Measurements from ENCODE around the gene PXK. TPM values are rescaled to one million over a fixed set of nuclear protein-coding genes. Genes with fewer than 3 reads are reported as not detected.

The PXK gene
- total RNA-seq, 5 donors from 2014 or later (not counting 1 experiment from before 2014, with no cell fraction given): 17.4 to 23.0 (median 21.8) TPM

GRCh38 chr3:58408906-58409305, 76.2 kb downstream of the PXK start:
- POLR2A ChIA-PET: no interaction called here
- Histone ChIP-seq H3K27ac (ENCODE audit: low read length) (no peak overlapping the region), H3K4me1 (ENCODE audit: control insufficient read depth in 1 of 2, extremely low read depth in 1 of 2, insufficient read depth in 2 of 2, low read length in 2 of 2) (no peaks in the 10 kb centered on the region), H3K27me3 (replicated peaks in 1 of 2; ENCODE audit: control insufficient read depth in 2 of 2, extremely low read depth in 1 of 2, insufficient read depth in 2 of 2, low read length in 1 of 2) (no peaks in the 10 kb centered on the region), H3K4me3 (ENCODE audit: control insufficient read depth in 1 of 2, extremely low read depth in 1 of 2, low read length in 1 of 2) (no peak overlapping the region), H3K9me3 (no peaks in the 10 kb centered on the region), H3K36me3 (ENCODE audit: control insufficient read depth in 2 of 2, extremely low read depth in 1 of 2, insufficient read depth in 1 of 2, low read length in 1 of 2) (peaks cover 4 to 27% of the 10 kb centered on the region in 2 donors)
- DNase-seq (no peak), ATAC-seq (replicated peaks in 1 of 4) (no peak)
- CTCF ChIA-PET: interaction anchor here in 1 of 2 donors (1.6 kb wide), 1 partner anchor 88 kb away, joined by 6 read pairs; no protein-coding TSS in a partner anchor
- H3K27me3 Mint-ChIP-seq: no peaks in the 10 kb centered on the region
- H3K27ac Mint-ChIP-seq: no peak overlapping the region
- peaks cover 45% of the 10 kb centered on the region for H3K36me3 Mint-ChIP-seq
- WGBS (ENCODE audit: insufficient coverage): 100% methylated on average over 1 of the region's 5 CpGs
- no peaks in the 10 kb centered on the region for H3K9me3 Mint-ChIP-seq
- H3K4me3 Mint-ChIP-seq: no peak overlapping the region
- peaks cover 0 to 1% (median 0%) of the 10 kb centered on the region in 3 donors for H3K4me1 Mint-ChIP-seq

DNA sequence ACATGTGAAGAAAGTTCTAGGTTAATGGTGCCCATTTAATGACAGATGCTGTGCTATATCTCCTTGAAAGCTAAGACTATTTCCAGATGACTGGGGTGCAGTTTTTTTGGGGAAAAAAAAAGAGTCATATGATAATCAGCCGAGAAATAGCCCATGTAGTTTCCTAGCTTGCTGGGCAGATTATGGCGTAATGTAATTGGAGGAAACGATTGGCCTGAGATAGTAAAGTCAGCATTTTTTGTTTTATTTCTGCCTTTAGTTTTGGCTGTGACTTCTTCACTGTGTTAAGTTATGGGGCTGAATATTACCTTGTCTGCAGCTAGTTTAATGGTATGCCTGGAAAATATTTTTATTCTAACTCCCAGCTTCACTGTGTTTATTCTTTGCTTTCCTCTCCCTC, 77.0 kb downstream of the PXK start:
- Mint-ChIP-seq H3K4me3 (no peak overlapping the region), H3K27ac (no peak overlapping the region), H3K4me1 (peaks cover 4 to 8% (median 5%) of the 10 kb centered on the region in 3 donors), H3K27me3 (no peaks in the 10 kb centered on the region), H3K36me3 (peaks cover 38% of the 10 kb centered on the region), H3K9me3 (no peaks in the 10 kb centered on the region)
- Histone ChIP-seq H3K4me1 (ENCODE audit: control insufficient read depth in 1 of 2, extremely low read depth in 1 of 2, insufficient read depth in 2 of 2, low read length in 2 of 2) (no peaks in the 10 kb centered on the region), H3K4me3 (ENCODE audit: control insufficient read depth in 1 of 2, extremely low read depth in 1 of 2, low read length in 1 of 2) (no peak overlapping the region), H3K36me3 (ENCODE audit: control insufficient read depth in 2 of 2, extremely low read depth in 1 of 2, insufficient read depth in 1 of 2, low read length in 1 of 2) (peaks cover 4 to 27% of the 10 kb centered on the region in 2 donors), H3K27ac (ENCODE audit: low read length) (no peak overlapping the region), H3K27me3 (replicated peaks in 1 of 2; ENCODE audit: control insufficient read depth in 2 of 2, extremely low read depth in 1 of 2, insufficient read depth in 2 of 2, low read length in 1 of 2) (no peaks in the 10 kb centered on the region), H3K9me3 (no peaks in the 10 kb centered on the region)
- DNase-seq: no peak
- ChIA-PET POLR2A (no interaction called here), CTCF (interaction anchor here in 1 of 2 donors (0.6 to 1.6 kb wide), 2 partner anchors 37 to 89 kb away, joined by 4 to 6 read pairs; no protein-coding TSS in a partner anchor)
- 100% methylated on average over 3 of the region's 3 CpGs for WGBS (ENCODE audit: insufficient coverage)
- no peak for ATAC-seq (replicated peaks in 1 of 4)

GRCh38 chr3:58411036-58411435, 78.3 kb downstream of the PXK start:
- DNase-seq: no peak
- CTCF ChIA-PET: interaction anchor here in 1 of 2 donors (0.6 kb wide), 1 partner anchor 98 kb away, joined by 6 read pairs; no protein-coding TSS in a partner anchor
- Mint-ChIP-seq H3K27me3 (no peaks in the 10 kb centered on the region), H3K9me3 (no peaks in the 10 kb centered on the region), H3K4me1 (peaks cover 4 to 8% (median 5%) of the 10 kb centered on the region in 3 donors), H3K27ac (no peak overlapping the region), H3K4me3 (no peak overlapping the region), H3K36me3 (peaks cover 38% of the 10 kb centered on the region)
- 100% methylated on average over 2 of the region's 3 CpGs for WGBS (ENCODE audit: insufficient coverage)
- no peaks in the 10 kb centered on the region for H3K27me3 ChIP-seq (replicated peaks in 1 of 2; ENCODE audit: control insufficient read depth in 2 of 2, extremely low read depth in 1 of 2, insufficient read depth in 2 of 2, low read length in 1 of 2)
- POLR2A ChIA-PET: no interaction called here
- peaks cover 4 to 27% of the 10 kb centered on the region in 2 donors for H3K36me3 ChIP-seq (ENCODE audit: control insufficient read depth in 2 of 2, extremely low read depth in 1 of 2, insufficient read depth in 1 of 2, low read length in 1 of 2)
- H3K4me3 ChIP-seq (ENCODE audit: control insufficient read depth in 1 of 2, extremely low read depth in 1 of 2, low read length in 1 of 2): no peak overlapping the region
- H3K27ac ChIP-seq (ENCODE audit: low read length): no peak overlapping the region
- no peak for ATAC-seq (replicated peaks in 1 of 4)
- H3K9me3 ChIP-seq: no peaks in the 10 kb centered on the region
- H3K4me1 ChIP-seq (ENCODE audit: control insufficient read depth in 1 of 2, extremely low read depth in 1 of 2, insufficient read depth in 2 of 2, low read length in 2 of 2): no peaks in the 10 kb centered on the region

DNA sequence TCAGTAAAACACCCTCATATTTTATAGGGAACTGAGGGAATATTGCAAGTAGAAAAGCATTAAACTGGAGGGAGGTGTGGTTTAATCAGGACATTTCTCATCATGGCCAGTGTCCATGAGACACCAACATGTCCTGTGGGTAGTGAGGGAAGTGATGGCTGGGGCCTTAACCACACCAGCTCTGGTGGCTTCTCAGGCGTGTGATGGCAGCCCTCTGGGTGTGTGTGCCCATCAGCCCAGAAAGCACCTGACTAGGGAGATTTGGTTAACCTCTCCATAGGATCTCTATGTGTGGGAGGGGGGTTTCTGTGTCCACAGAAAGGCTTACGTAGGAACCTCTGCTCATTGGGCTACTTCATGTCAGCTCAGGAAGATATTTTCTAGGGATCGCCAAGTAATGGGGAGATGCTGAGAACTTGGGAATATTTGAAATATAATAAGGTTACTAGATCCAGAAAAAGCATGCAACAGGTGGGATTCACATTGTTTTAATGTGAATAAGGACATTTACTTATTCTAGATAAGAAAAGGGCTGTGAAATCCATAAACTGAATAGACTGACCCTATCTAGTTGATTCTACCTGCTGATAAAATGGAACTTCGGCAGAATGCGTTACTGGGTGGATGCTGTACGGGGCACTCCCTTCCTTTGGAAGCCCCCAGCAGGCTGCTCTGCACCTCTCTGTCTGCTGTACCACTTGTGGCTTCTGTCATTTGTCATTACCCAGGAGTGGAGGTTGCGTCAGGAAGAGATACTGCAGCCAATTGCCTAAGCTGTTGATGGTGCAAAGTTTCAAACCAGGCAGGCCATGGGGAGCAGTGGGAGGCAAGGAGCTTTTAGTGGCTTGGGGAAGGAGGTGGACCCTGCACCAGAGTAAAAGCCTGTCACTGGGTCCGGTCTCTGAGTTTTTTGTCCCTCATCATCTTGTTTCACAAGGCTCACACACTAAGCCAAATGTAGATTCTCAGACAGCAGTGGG, 79.4 kb downstream of the PXK start:
- Histone ChIP-seq H3K9me3 (no peaks in the 10 kb centered on the region), H3K4me3 (ENCODE audit: control insufficient read depth in 1 of 2, extremely low read depth in 1 of 2, low read length in 1 of 2) (no peak overlapping the region), H3K4me1 (ENCODE audit: control insufficient read depth in 1 of 2, extremely low read depth in 1 of 2, insufficient read depth in 2 of 2, low read length in 2 of 2) (no peaks in the 10 kb centered on the region), H3K27me3 (replicated peaks in 1 of 2; ENCODE audit: control insufficient read depth in 2 of 2, extremely low read depth in 1 of 2, insufficient read depth in 2 of 2, low read length in 1 of 2) (no peaks in the 10 kb centered on the region), H3K27ac (ENCODE audit: low read length) (no peak overlapping the region), H3K36me3 (ENCODE audit: control insufficient read depth in 2 of 2, extremely low read depth in 1 of 2, insufficient read depth in 1 of 2, low read length in 1 of 2) (peaks cover 4 to 25% of the 10 kb centered on the region in 2 donors)
- Mint-ChIP-seq H3K36me3 (peaks cover 33% of the 10 kb centered on the region), H3K27ac (no peak overlapping the region), H3K4me1 (peaks cover 4 to 8% (median 5%) of the 10 kb centered on the region in 3 donors), H3K27me3 (no peaks in the 10 kb centered on the region), H3K4me3 (no peak overlapping the region), H3K9me3 (no peaks in the 10 kb centered on the region)
- 100% methylated on average over 2 of the region's 8 CpGs for WGBS (ENCODE audit: insufficient coverage)
- ChIA-PET POLR2A (interaction anchor here in 1 of 2 donors (0.5 kb wide), 1 partner anchor 195 kb away, joined by 6 read pairs; no protein-coding TSS in a partner anchor), CTCF (interaction anchor here in 1 of 2 donors (0.9 kb wide), 1 partner anchor 102 kb away, joined by 9 read pairs; no protein-coding TSS in a partner anchor)
- ATAC-seq (replicated peaks in 1 of 4): no peak
- DNase-seq: no peak

GRCh38 chr3:58414538-58415197, 82.0 kb downstream of the PXK start:
- Histone ChIP-seq H3K36me3 (ENCODE audit: control insufficient read depth in 2 of 2, extremely low read depth in 1 of 2, insufficient read depth in 1 of 2, low read length in 1 of 2) (peaks cover 4 to 11% of the 10 kb centered on the region in 2 donors), H3K4me3 (ENCODE audit: control insufficient read depth in 1 of 2, extremely low read depth in 1 of 2, low read length in 1 of 2) (no peak overlapping the region), H3K4me1 (ENCODE audit: control insufficient read depth in 1 of 2, extremely low read depth in 1 of 2, insufficient read depth in 2 of 2, low read length in 2 of 2) (no peaks in the 10 kb centered on the region), H3K27ac (ENCODE audit: low read length) (no peak overlapping the region), H3K9me3 (no peaks in the 10 kb centered on the region), H3K27me3 (replicated peaks in 1 of 2; ENCODE audit: control insufficient read depth in 2 of 2, extremely low read depth in 1 of 2, insufficient read depth in 2 of 2, low read length in 1 of 2) (no peaks in the 10 kb centered on the region)
- POLR2A ChIA-PET: no interaction called here
- Mint-ChIP-seq H3K9me3 (no peaks in the 10 kb centered on the region), H3K4me3 (no peak overlapping the region), H3K27ac (peak overlapping the region in 1 of 2 donors; percentile 39), H3K27me3 (no peaks in the 10 kb centered on the region), H3K36me3 (peaks cover 16% of the 10 kb centered on the region), H3K4me1 (peaks cover 4 to 8% (median 7%) of the 10 kb centered on the region in 3 donors)
- DNase-seq (peak in 29 of 35 experiments; percentile 7 to 74 (median 28)), ATAC-seq (replicated peaks in 1 of 4) (peak; percentile 37 to 64 (median 58))
- CTCF ChIA-PET: interaction anchor here (0.6 to 2.3 kb wide), 9 partner anchors 15 to 227 kb away, joined by 3 to 15 read pairs (median 4); partner anchors contain the start of genes HTD2 (in 1 of the 2), PXK (in 1 of the 2) and RPP14 (in 1 of the 2)

DNA sequence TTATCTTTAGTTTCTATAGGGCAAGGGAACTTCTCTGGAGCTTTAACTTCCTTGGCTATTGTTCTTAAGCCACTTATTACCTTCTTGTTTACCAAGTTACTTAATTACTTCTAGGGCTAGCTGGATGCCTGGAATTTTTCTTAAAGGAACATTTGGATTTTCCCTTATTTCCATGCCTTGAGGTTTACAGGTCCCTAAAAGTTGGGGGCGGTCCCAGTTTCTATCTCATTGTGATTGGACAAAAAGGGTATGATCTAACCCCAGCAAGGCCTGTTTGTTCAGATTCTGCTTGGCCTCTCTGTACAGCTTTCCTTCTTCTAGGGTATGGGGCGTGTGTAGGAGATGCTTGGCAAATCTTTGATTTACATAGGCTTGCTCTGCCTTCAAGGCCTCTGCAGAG, 83.5 kb downstream of the PXK start:
- H3K36me3 Mint-ChIP-seq: peaks cover 9% of the 10 kb centered on the region
- POLR2A ChIA-PET: interaction anchor here in 1 of 2 donors (0.5 kb wide), 1 partner anchor 36 kb away, joined by 4 read pairs; no protein-coding TSS in a partner anchor
- 90% methylated on average over 2 of the region's 2 CpGs for WGBS (ENCODE audit: insufficient coverage)
- H3K4me3 Mint-ChIP-seq: no peak overlapping the region
- Histone ChIP-seq H3K27me3 (replicated peaks in 1 of 2; ENCODE audit: control insufficient read depth in 2 of 2, extremely low read depth in 1 of 2, insufficient read depth in 2 of 2, low read length in 1 of 2) (no peaks in the 10 kb centered on the region), H3K4me1 (ENCODE audit: control insufficient read depth in 1 of 2, extremely low read depth in 1 of 2, insufficient read depth in 2 of 2, low read length in 2 of 2) (no peaks in the 10 kb centered on the region), H3K27ac (ENCODE audit: low read length) (no peak overlapping the region), H3K36me3 (ENCODE audit: control insufficient read depth in 2 of 2, extremely low read depth in 1 of 2, insufficient read depth in 1 of 2, low read length in 1 of 2) (peaks cover 4 to 5% of the 10 kb centered on the region in 2 donors), H3K4me3 (ENCODE audit: control insufficient read depth in 1 of 2, extremely low read depth in 1 of 2, low read length in 1 of 2) (no peak overlapping the region), H3K9me3 (no peaks in the 10 kb centered on the region)
- H3K4me1 Mint-ChIP-seq: peaks cover 4 to 8% (median 7%) of the 10 kb centered on the region in 3 donors
- CTCF ChIA-PET: interaction anchor here (0.9 to 2.3 kb wide), 8 partner anchors 67 to 228 kb away, joined by 3 to 15 read pairs (median 4); partner anchors contain the start of genes HTD2 (in 1 of the 2) and RPP14 (in 1 of the 2)
- no peaks in the 10 kb centered on the region for H3K9me3 Mint-ChIP-seq
- ATAC-seq (replicated peaks in 1 of 4): no peak
- no peaks in the 10 kb centered on the region for H3K27me3 Mint-ChIP-seq
- H3K27ac Mint-ChIP-seq: no peak overlapping the region
- no peak for DNase-seq
